EH (cell line): ENCODE data around the gene SNCB.

Source experiments
- DNase-seq: peaks from one replicate; pipeline ENCODE4 v3.0.0-alpha.2; 2015; ENCODE audit warnings: low read depth

SNCB gene

DNA sequence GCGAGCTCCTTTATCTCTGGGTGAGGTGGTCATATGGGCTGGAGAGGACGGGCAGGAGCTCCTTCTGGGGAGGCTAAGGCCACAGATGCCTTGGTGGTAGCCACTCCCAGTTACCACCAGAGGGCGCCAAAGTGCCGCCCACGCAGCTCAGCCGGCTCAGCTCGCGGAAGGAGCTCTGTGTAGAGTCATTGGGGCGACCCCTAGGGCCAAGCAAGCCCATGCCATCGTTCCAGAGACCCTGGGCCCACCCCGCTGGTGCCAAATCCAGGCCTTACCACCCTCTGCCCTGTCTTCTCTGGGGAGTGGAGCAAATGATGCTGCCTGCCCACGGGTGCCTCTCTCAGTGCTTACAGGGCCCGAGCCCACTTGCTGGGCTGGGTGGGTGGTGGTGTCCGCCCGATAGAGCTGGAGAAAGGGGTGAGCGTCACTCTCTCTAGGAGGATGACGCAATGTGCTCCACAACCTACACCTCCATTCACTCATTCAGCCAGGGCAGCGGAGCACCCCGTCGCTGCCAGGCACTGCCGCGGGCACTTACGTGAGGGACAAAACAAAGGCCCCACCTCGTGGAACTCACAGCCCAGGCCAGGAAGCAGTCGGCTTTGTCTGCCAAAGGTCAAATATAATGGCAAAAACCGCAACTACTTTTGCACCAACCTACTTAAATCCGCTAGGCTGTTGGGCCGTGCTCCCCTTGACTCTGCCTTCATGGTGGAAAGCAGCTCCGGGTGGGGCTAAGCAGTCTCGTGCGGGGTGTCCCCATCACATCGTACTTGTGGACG, 30.7 kb upstream of the SNCB start:
- peak; percentile 75 for DNase-seq

DNA sequence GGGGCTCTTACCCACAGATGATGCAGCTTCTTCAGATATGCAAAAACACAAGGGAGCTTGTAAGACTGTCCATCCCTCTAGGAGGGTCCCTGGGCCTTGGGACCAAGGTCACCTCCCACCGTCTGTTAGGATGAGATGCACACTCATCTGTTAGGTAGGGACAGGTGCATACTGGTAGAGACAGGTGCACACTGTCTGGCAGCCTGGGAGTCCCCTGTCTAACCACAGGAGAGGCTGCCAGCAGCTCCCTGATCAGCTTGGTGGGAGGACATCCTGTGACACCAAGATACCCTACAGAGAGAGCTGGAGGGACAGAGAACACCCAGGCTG, 30.2 kb upstream of the SNCB start:
- no peak for DNase-seq

DNA sequence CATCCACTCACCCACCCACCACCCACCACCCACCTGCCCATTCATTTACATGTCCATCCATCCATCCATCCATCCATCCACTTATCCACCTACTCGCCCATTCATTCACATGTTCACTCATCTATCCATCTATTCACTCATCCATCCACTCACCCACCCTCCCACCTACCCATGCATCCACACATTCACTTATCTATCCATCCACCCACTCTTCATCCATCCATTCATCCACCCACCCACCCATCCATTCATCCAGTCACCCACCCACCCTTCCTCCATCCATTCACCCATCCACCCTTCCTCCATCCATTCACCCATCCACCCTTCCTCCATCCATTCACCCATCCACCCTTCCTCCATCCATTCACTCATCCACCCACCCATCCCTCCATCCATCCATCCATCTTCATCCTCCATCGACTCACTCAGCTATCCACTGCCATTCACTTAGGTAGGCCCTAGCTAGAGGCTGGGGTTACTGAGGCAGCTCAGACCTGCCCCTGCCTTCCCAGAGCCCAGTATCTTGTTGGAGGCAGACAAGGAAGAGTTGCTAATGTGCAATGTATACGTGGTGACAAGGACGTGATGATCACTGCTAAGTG, 29.6 kb upstream of the SNCB start:
- DNase-seq = no peak

DNA sequence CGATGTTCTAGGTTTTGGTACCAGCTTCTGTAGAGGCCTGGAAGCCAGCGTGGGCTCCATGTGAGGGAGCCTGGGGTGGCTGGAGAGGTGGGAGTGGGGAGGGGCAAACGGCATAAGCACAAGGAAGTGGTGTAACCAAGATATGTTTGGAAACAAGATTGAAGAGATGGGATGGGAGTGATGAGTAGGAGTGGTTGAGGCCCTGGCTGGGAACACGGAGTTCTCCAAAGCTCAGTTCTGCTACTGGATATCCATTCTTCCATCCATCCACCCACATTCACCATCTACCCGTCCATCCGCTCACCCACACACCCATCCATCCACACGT, 29.1 kb upstream of the SNCB start:
- no peak for DNase-seq

DNA sequence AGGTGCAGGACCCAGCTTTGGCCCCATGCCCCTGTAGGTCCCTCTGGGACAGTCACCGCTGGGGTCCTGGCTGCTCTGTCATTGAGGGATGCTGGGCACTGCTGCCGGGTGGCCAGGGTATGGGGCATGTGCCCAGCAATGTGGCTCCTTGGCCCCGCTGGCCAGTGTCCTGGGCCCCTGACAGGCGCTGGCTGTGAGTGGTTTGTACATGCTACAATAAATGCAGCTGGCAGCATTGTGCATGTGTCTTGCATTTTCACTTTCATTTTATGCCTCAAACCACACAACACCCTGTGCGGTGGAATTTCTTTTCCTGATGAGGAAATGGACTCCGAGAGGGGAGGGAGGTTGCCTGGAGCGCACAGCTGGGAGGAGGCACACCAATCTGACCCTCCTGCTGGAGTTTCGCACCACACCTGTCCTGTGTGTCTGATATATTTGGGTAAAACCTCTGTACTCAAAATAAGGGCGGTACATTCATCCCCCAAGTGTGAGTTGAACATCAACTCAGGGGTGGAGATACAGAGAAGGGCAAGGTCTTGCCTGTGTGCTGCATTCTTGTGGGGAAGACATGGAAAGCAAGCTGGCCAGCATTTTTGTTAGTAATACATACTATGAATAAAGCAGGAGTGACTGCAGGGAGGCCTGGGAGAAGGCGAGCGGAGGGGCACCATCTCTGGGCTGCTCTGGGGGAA, 28.6 kb upstream of the SNCB start:
- peak; percentile 43 for DNase-seq

DNA sequence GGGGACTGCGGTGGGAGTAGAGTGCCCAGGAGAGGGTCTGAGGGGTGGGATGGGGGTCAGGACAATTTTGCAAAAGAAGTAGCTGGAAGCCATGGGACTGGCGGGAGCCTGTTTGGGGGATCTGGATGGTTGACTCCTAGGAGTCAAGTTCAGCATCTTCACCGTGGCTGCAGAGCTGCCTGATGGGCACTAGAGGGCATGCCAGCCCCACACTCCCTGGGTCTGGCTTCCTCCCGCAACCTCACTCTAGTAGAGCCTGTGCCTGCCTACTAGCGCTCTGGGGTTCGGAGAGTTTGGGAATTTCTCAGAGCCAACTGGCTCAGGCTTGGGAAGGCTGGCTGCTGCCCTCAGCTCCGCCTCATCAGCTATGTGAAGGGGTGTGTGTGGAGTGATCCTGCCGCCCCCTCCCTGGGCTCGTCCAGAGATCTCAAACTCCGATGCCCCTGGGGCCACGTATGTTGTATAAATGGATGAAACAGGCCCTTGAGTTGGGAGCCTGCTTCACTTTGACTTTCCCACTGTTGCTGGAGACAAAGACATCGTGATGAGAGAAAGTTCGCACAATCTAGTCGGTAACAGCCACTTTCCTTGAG, 27.8 kb upstream of the SNCB start:
- peak; percentile 70 for DNase-seq

DNA sequence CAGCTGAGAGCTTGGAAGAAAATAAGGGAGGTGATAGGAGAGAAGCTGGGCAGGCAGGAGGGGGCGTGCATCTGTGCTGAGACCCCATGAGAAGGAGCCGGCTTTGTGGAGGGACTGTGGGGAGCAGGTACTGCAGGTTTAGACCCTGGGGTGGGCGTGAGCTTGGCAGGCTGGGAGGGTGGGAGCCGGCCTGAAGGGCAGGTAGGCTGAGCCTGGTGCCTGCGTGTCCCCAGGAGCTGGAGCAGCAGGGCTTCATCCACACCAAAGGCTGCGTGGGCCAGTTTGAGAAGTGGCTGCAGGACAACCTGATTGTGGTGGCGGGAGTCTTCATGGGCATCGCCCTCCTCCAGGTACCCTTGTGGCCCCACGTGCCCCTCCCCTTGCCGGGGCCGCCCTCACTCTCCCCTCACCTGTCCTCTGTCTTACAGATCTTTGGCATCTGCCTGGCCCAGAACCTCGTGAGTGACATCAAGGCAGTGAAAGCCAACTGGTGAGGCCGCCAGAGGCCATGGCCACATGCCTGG, 26.2 kb upstream of the SNCB start:
- DNase-seq = no peak

DNA sequence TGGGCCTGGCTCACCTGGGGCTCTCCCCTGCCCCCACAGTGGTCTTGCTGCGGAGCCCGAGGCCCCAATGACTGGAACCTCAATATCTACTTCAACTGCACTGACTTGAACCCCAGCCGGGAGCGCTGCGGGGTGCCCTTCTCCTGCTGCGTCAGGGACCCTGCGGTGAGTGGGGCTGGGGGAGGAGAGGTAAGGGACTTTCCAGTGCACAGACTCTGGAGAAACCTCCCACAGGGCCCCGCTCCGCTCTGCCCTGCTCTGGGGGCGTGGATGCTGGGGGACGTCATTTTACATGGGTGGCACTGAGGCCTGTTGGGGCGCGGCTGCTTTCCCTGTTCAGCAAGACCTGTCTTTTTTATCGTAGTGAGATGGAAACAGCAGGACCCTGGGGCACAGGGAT, 24.5 kb upstream of the SNCB start:
- DNase-seq = no peak

DNA sequence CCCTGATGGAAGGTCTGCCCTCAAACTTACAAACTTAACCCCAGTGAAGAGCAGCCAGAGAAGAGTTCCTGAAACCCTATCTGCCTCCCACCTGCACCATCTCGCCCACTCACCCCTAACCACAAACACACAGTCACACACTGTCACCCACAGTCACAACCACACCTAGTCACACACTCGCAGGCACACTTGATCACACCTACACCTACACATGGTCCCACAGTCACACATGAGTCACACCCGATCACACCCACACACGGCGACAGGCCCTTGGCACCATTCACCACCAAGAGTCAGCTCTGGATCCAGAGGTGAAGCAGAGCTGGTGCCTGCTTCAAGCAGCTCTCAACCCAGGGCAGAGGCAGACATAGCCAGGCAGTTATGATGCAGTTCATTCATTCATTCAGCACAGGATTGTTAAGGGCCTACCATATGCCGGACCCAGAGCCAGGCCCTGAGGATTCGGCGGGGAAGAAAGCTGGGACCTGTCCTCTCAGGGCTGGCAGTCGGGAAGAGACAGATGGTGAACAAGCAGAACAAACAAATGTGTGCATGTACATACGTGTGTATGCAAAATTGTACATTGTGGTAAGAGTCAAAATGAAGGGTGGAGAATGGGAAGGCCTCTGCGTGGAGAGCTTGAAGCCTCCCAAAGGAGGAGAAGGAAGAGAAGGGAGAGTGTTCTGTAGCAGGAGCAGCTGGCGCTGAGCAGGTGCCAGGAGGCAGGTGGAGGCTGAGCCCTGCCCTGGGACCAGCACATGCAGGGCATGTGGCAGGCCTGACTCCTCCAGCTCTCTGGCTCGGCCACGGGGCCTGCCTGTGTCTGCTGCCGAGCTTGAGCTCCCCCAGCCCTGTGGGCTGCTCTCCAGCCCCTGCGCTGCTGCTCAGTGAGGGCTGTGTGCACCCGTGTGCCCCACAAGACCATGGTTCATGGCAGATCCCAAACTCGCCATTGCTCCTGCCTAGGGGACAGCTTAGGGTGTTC, 23.4 kb upstream of the SNCB start:
- DNase-seq = no peak

DNA sequence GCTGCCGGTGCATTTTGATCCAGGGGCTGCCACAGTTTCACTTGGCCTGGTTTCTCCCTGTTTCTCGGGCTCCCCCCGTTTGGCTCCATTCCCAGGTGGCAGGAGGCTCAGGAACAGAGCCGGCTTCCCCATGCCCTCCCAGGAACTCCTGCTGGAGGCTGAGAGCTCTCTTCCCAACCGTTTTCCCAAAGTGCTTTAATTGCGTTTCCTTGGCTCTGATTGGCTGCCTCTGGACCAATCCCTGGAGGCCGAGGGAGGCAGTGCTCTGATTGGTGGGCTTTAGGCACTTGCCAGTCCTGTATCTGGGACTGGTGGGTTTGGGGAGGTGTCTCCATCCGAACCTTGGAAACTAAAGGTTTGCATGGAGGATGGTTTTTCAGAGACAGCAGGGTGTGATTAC, 21.8 kb upstream of the SNCB start:
- DNase-seq = peak; percentile 41

DNA sequence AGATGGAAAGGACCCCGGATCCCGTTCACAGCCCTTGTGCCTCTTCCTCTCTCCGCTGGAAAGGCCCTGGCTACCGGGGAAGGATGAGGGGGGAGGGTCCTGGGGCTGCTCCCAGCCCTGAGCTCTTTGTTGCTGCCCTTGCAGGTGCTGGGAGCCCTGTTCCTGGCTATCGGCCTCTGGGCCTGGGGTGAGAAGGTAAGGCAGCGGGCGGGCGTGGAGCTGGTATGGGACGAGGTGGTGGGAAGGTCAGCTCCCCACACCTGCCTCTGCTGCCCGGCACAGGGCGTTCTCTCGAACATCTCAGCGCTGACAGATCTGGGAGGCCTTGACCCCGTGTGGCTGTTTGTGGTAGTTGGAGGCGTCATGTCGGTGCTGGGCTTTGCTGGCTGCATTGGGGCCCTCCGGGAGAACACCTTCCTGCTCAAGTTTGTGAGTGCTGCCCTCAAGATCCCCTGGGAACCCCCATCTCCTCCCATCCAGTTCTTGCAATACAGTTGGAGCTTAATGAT, 21.2 kb upstream of the SNCB start:
- DNase-seq = no peak

DNA sequence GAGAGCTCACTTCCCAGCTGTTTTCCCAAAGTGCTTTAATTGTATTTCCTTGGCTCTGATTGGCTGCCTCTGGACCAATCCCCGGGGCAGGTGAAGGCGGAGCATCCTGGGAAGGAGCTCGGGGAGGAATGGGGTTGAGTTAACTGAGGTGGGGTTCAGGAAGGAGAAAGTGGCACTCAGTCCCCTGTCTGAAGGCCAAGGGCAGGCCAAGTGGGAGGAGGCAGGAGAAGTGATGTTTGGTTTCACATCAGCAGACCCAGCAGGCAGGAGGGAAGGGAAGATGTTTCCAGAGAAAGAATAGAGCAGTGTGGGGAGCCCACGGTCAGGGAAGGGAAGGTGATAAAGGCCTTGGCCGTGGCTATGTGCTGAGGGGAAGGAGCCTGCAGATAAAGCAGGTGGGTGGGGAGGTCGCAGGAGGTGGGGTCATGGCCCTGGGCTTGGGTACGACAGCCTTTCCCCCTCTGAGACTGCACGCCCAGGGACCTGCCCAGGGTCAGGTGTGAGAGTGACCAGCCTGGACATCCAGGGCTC, 20.1 kb upstream of the SNCB start:
- DNase-seq = peak; percentile 27

DNA sequence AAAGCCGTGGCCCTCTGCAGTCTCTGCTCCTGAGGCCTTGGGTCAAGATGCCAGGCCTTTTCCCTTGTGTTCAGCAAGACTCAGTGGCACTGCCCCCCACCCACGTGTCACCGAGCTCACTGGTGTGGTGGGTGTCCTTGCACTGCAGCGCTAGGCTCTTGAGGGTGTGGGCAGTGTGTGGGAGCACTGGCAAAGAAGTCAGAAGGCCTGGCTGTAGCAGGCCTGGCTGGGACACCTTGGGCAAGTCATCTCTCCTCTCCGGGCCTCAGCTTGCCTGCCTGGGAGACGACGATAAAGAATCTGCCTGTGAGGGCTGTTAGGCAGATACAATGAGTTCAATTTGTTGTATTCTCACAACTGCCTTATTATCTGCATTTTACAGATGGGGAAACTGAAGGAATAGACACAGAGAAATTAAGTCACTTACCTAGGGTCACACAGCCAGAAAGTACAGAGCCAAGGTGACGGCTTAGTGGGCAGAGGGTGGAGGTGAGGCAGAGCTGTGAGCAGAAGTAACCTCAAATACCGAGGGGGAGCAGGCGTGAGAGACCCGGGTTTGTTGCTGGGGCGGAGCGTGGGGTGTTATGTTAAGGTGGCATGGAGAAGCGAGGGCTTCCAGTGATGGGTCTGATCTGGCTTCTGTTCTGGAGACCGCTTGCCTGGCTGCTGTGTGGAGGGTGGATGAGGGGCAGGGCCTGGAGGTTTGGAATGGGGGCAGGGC, 18.3 kb upstream of the SNCB start:
- DNase-seq = no peak

DNA sequence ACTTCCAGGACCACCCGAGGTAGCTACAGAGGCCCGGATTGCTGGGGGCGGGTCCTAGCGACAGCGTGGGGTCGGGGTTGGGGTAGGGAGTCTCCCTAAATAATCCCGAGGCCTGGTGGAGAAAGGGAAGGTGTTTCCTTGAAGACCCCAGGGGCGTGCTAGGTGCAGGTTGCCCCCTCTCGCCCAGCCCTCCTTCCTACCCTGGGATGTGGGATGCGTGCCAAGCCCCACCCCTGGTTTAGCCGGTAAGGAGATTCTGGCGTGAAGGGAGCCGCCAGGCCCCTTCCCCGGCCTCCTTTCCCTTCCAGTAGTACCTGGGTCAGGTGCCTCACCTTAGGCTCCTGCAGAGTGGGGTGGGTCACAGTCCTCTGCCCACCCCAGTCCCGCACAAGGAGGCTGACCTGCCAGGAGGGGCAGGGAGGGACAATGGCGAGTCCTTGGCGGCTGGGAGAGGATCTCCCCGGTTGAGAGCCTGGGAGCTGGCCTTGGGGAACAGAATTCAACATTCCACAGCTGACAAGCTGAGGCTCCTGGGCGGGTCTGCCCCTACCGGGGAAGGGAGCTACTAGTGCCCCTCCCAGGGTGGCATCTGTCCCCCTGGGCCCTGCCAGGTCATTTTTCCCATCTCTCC, 17.6 kb upstream of the SNCB start:
- peak; percentile 44 for DNase-seq

DNA sequence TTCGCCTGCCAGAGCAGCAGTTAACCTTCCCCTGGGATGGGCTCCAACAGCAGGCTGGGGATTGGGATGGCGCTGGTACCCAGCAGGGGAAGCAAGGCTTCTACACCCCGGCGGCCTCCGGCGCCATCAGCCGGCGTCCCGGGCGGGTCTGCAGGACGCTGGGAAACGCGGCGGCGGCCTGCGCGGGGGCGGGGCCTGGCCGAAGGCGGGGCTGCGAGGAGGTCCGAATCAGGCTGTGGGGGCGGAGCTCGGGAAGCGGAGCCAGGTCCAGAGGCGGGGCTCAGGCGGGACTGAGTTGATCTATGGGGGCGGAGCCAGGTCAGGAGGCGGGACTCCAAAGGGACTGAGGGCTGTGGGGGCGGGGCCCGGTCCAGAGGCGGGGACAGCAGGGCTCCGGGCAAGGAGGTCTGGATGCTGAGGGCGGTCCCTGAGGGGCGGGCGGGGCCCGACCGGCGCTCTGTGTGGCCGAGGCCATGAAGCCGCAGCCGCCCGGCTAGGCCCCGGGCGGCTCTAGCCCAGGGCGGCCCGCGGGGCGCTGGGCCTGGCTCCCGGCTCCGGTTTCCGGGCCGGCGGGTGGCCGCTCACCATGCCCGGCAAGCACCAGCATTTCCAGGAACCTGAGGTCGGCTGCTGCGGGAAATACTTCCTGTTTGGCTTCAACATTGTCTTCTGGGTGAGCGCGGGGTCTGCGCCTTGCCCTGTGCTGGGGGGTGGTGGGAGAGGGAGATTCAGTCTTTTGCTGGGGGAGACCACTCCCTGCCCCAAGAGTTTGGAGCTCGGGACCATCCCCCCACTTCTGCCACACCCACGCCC, 16.9 kb upstream of the SNCB start, which contains the start of gene TSPAN17:
Gene TSPAN17 (plus strand): TSS at position 455 of the 813 bp plus-strand sequence. CDS start 132 bp downstream, at position 587.
- DNase-seq = peak; percentile 99

DNA sequence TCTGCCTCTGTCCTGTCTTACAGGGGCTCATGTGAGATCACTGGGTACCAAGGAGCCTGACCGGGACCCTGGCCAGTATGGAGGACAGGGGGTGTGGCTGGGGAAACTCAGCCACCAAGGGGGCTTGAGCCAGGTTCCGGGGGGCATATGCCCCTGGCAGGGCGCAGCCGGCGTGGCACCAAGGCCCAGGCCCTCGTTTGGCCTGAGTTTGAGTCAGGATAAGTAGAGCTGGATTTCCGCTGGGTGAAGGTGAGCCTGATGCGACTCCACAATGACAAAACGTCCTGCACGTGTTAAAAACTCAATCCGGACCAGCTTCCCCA, 16.3 kb upstream of the SNCB start:
- DNase-seq = no peak

DNA sequence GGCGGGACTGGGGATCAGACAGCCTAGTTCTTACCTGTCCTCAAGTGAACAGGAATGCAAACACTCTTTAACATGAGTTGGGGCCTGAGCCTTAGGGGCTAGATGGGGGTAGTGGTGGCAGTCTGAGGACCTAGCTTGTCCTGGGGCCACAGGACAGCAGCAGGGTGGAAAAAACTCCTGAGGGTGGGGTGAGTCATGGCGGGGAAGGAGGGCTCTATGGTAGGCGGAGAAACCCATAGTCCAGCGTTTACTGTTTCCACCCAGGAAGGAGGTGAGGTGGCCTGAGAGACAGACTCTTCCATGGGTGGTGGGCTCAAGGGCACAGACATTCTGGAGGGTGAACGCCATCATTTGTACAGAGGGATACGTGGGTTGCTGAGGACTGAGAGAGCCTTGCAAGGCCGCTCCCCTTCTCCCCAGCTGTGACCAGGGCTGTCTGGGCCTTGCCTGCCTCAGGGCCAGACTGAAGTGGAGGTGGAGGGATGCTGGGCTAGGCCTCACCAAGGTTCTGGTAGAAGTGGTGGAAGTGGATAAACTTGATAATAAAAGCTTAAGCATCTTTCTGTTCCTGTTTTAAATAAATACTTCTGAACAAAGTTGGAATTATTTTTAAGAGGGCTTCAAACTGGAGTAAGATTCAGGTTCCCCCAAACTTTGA, 15.8 kb upstream of the SNCB start:
- DNase-seq = no peak

DNA sequence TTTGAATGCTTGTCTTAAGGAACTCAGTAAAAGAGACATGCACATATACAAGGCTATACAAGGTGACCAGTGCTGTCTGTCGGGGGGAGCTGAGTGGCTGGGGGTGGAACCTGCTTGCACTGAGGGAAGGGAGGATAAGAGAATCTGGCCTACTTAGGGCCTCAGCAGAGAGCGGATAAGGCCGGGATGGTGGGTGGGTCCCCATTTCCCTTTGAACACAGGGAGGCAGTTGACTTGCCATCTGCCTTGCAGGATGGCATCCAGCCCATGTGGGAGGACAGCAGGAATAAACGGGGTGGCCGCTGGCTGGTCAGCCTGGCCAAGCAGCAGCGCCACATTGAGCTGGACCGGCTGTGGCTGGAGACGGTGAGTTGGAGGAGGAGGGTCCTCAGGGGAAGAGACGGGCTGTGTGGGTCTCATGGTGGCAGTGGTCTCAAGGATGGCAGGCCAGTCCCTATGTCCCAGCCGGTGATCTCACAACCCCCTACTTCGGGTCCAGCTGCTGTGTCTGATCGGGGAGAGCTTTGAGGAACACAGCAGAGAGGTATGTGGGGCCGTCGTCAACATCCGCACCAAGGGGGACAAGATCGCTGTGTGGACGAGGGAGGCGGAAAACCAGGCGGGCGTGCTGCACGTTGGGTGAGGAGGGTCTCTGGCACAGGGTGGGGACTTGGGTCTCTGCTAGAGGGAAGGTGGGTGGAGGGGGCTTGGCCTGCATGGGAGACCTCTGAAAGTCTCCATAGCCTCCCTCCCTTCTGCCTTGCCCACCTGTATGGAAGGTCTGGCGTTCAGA, 14.7 kb upstream of the SNCB start:
- DNase-seq = no peak
